ENCODE measurements around the gene COBLL1.
"Not testable (repeated sequence)": the region's sequence is repeated elsewhere in the genome, so short reads cannot be mapped to it uniquely, and the experiment has no call there.

The COBLL1 gene

DNA sequence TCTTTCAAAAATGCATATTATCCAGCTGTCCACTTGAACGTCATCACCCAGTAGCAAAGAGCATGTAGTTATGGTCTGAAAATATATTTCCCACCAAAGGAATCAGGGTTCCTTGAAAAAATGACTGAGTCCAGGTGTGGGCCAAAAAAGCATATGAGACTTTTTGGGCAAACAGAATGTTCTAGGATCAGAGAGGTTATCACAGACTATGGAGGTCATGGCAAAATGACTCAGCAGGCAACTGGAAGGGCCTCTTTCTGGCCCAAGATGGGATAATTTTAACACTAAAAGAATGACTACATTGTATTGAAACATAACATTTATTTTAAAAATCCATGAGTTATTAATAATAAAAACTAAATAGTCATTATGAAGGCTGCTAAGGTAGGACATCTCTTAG, 77.1 kb downstream of the COBLL1 start:
- no peak overlapping the region for H3K4me3 ChIP-seq (ENCODE audit: low read depth, low read length)
- TF ChIP-seq, protein P1, sequence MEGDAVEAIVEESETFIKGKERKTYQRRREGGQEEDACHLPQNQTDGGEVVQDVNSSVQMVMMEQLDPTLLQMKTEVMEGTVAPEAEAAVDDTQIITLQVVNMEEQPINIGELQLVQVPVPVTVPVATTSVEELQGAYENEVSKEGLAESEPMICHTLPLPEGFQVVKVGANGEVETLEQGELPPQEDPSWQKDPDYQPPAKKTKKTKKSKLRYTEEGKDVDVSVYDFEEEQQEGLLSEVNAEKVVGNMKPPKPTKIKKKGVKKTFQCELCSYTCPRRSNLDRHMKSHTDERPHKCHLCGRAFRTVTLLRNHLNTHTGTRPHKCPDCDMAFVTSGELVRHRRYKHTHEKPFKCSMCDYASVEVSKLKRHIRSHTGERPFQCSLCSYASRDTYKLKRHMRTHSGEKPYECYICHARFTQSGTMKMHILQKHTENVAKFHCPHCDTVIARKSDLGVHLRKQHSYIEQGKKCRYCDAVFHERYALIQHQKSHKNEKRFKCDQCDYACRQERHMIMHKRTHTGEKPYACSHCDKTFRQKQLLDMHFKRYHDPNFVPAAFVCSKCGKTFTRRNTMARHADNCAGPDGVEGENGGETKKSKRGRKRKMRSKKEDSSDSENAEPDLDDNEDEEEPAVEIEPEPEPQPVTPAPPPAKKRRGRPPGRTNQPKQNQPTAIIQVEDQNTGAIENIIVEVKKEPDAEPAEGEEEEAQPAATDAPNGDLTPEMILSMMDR (IDR thresholded peaks at IDR 0.05; ENCODE audit: low read depth, low read length) = no peak
- TF ChIP-seq, protein P2, sequence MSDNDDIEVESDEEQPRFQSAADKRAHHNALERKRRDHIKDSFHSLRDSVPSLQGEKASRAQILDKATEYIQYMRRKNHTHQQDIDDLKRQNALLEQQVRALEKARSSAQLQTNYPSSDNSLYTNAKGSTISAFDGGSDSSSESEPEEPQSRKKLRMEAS (IDR thresholded peaks at IDR 0.05; ENCODE audit: low read depth, low read length) = no peak
- TF ChIP-seq POLR2A (IDR thresholded peaks at IDR 0.05; ENCODE audit: extremely low read depth, insufficient read length) = no peak
- no peak for TF ChIP-seq MYC (IDR thresholded peaks at IDR 0.05; ENCODE audit: low read depth, low read length)
- DNase-seq (ENCODE audit: low read depth) = no peak

DNA sequence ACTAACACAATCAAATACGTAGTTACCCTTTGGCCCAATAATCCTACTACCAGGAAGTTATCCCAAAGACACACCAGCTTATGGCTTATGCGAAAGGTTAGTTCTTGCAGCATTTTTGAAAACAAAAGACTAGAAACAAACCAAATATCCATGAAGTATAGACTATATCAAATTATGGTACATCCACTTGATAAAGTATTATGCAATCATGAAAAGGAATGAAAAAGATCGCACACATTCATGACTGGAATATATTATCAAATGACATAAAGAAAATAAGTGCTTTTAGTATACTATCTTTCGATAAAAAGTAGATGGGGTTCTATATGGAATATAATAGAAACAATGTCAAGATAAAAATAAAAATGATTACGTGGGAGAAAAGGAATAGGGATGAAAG, 78.2 kb downstream of the COBLL1 start:
- no peak overlapping the region for H3K4me3 ChIP-seq (ENCODE audit: low read depth, low read length)
- DNase-seq (ENCODE audit: low read depth) = no peak
- TF ChIP-seq POLR2A (IDR thresholded peaks at IDR 0.05; ENCODE audit: extremely low read depth, insufficient read length) (no peak), MYC (IDR thresholded peaks at IDR 0.05; ENCODE audit: low read depth, low read length) (no peak)
- TF ChIP-seq, protein P2 (IDR thresholded peaks at IDR 0.05; ENCODE audit: low read depth, low read length) = no peak
- TF ChIP-seq, protein P1 (IDR thresholded peaks at IDR 0.05; ENCODE audit: low read depth, low read length) = no peak

DNA sequence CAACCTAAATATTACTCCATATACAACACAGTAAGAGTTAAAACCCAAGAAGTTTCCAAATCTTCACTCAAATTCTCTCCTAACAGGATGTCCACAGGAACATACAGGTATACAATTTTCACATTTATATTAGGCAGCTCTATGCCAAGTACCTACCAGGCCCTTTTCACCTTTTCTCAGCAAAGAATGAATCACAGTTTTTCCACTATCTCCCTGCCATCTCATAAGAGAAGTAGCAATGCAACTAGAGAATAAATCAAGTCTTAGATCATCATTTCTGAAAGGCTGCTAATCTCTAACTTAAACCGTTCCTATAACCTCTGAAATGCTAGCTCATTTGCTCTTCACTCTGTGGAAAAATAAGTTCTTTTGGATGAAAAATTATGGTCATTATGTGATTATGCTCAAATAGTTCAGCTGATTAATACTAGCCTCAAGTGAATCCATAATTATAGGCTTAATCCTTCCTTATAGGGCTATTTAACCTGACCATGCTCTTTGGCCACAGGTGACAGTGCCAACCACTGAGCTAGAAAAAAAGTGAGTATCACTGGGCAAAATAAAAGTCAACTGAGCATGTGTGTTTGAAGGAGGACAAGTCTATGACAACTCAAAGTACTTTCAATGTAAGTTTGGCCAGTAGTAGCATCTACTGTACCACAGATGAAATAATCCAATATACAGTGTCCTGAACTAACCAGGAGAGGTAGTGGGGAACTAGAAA, 79.7 kb downstream of the COBLL1 start:
- no peak for DNase-seq (ENCODE audit: low read depth)
- no peak for TF ChIP-seq POLR2A (IDR thresholded peaks at IDR 0.05; ENCODE audit: extremely low read depth, insufficient read length)
- TF ChIP-seq, protein P2 (IDR thresholded peaks at IDR 0.05; ENCODE audit: low read depth, low read length) = no peak
- TF ChIP-seq MYC (IDR thresholded peaks at IDR 0.05; ENCODE audit: low read depth, low read length) = no peak
- H3K4me3 ChIP-seq (ENCODE audit: low read depth, low read length) = no peak overlapping the region

DNA sequence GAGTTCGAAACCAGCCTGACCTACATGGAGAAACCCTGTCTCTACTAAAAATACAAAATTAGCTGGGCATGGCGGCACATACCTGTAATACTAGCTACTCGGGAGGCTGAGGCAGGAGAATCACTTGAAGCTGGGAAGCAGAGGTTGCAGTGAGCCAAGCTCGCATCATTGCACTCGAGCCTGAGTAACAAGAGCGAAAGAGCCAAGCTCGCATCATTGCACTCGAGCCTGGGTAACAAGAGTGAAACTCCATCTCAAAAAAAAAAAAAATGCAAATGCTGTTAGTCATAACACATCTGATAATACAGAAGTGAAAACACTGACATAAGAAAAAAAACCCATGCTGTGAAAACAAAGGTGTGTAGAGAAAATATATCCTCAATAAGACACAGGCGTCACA, 80.4 kb downstream of the COBLL1 start:
- not testable (repeated sequence) for DNase-seq (ENCODE audit: low read depth); H3K4me3 ChIP-seq (ENCODE audit: low read depth, low read length)

DNA sequence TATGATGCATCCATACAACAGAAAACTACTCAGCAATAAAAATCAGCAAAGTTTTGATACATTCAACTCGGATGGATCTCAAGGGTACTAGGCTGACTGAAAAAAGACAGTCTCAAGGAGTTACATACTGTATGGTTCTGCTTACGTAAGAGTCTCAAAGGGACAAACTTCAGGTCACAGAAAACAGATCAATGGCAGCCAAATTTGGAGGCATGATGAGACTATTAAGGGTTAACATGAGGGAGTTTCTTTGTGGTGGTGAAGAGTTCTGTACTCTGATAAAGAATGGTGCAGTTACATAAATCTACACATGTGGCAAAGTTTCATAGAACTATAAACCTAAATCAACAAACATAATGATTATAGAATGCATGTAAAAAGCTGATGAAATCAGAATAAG, 81.4 kb downstream of the COBLL1 start:
- H3K4me3 ChIP-seq (ENCODE audit: low read depth, low read length) = no peak overlapping the region
- DNase-seq (ENCODE audit: low read depth) = no peak
- TF ChIP-seq MYC (IDR thresholded peaks at IDR 0.05; ENCODE audit: low read depth, low read length) = no peak
- TF ChIP-seq, protein P2 (IDR thresholded peaks at IDR 0.05; ENCODE audit: low read depth, low read length) = no peak
- TF ChIP-seq POLR2A (IDR thresholded peaks at IDR 0.05; ENCODE audit: extremely low read depth, insufficient read length) = no peak
- TF ChIP-seq, protein P1 (IDR thresholded peaks at IDR 0.05; ENCODE audit: low read depth, low read length) = no peak

DNA sequence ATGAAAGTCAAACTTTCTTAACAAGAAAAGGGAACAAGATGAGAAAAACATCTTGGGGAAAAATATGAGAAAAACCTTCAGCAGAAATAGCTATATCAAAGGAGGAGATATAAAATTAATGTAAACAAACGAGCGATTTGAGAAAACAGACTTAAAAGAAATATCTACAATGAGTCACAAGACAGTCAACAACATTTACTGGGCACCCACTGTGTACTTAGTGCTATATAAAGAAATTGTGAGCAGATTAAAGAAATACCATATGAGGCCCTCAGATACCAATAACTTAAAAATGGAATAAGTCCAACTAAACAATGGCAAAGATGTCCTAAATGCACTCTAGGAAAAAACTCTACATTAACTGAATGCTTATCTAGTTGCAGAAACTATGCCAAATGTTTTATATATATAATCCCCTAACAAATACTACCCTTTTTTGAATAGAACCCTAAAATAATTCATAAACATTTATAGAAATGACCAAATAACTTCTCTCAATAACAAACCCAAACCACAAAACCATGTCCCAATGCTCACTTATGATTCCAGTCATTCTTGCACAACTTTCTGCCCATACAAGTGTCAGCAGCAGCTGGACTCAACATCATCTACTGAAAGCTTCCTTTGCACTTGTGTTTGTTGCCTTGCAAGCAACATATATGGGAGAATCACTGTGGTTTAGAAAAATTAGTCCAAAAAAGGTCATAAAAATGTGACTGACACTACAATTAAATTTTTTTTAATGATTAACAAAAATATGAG, 83.5 kb downstream of the COBLL1 start:
- H3K4me3 ChIP-seq (ENCODE audit: low read depth, low read length) = no peak overlapping the region
- TF ChIP-seq POLR2A (IDR thresholded peaks at IDR 0.05; ENCODE audit: extremely low read depth, insufficient read length) (no peak), MYC (IDR thresholded peaks at IDR 0.05; ENCODE audit: low read depth, low read length) (no peak)
- TF ChIP-seq, protein P1 (IDR thresholded peaks at IDR 0.05; ENCODE audit: low read depth, low read length) = no peak
- TF ChIP-seq, protein P2 (IDR thresholded peaks at IDR 0.05; ENCODE audit: low read depth, low read length) = no peak
- DNase-seq (ENCODE audit: low read depth) = peak; percentile 20
